ENCODE results near the gene ADAMTSL3.

ADAMTSL3 gene

GRCh38 chr15:83992324-83993031 is 338.6 kb downstream of the ADAMTSL3 start:
- TF ChIP-seq YY1 (IDR thresholded peaks at IDR 0.05; ENCODE audit: low read depth), result no peak
- no peak for TF ChIP-seq FOXM1 (IDR thresholded peaks at IDR 0.05; ENCODE audit: borderline replicate concordance, low read depth)
- TF ChIP-seq NFIC (IDR thresholded peaks at IDR 0.05), result no peak
- TF ChIP-seq, protein P1, sequence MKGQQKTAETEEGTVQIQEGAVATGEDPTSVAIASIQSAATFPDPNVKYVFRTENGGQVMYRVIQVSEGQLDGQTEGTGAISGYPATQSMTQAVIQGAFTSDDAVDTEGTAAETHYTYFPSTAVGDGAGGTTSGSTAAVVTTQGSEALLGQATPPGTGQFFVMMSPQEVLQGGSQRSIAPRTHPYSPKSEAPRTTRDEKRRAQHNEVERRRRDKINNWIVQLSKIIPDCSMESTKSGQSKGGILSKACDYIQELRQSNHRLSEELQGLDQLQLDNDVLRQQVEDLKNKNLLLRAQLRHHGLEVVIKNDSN (IDR thresholded peaks at IDR 0.05), result no peak
- no peak for TF ChIP-seq TCF12 (IDR thresholded peaks at IDR 0.05; ENCODE audit: low read depth)
- TF ChIP-seq EGR1 (IDR thresholded peaks at IDR 0.05), result no peak
- no peak for TF ChIP-seq TEAD4 (IDR thresholded peaks at IDR 0.05)
- TF ChIP-seq CREB1 (IDR thresholded peaks at IDR 0.05; ENCODE audit: low read depth), result no peak
- TF ChIP-seq CEBPB (IDR thresholded peaks at IDR 0.05), result no peak
- TF ChIP-seq MAX (IDR thresholded peaks at IDR 0.05), result no peak
- no peak for TF ChIP-seq RAD21 (IDR thresholded peaks at IDR 0.05; ENCODE audit: low read depth)
- TF ChIP-seq REST (IDR thresholded peaks at IDR 0.05; ENCODE audit: low read depth), result no peak
- TF ChIP-seq TAF1 (IDR thresholded peaks at IDR 0.05; ENCODE audit: low read depth), result no peak
- no peak for TF ChIP-seq EP300 (IDR thresholded peaks at IDR 0.05; ENCODE audit: borderline replicate concordance)
- no peak for TF ChIP-seq ZBTB7A (IDR thresholded peaks at IDR 0.05; ENCODE audit: low read depth)

- TF ChIP-seq EGR1 (IDR thresholded peaks at IDR 0.05), result no peak
- TF ChIP-seq TEAD4 (IDR thresholded peaks at IDR 0.05), result no peak
- no peak for TF ChIP-seq REST (IDR thresholded peaks at IDR 0.05; ENCODE audit: low read depth)
- no peak for TF ChIP-seq CREB1 (IDR thresholded peaks at IDR 0.05; ENCODE audit: low read depth)
- TF ChIP-seq CEBPB (IDR thresholded peaks at IDR 0.05), result no peak
- TF ChIP-seq TAF1 (IDR thresholded peaks at IDR 0.05; ENCODE audit: low read depth), result no peak
- TF ChIP-seq TCF12 (IDR thresholded peaks at IDR 0.05; ENCODE audit: low read depth), result no peak
- TF ChIP-seq ZBTB7A (IDR thresholded peaks at IDR 0.05; ENCODE audit: low read depth), result no peak
- TF ChIP-seq EP300 (IDR thresholded peaks at IDR 0.05; ENCODE audit: borderline replicate concordance), result no peak
- no peak for TF ChIP-seq NFIC (IDR thresholded peaks at IDR 0.05)
- TF ChIP-seq YY1 (IDR thresholded peaks at IDR 0.05; ENCODE audit: low read depth), result no peak
- TF ChIP-seq RAD21 (IDR thresholded peaks at IDR 0.05; ENCODE audit: low read depth), result no peak
- TF ChIP-seq MAX (IDR thresholded peaks at IDR 0.05), result no peak
Measured at GRCh38 chr15:83993591-83993990, 339.7 kb downstream of the ADAMTSL3 start.

GRCh38 chr15:83998486-83998885 is 344.6 kb downstream of the ADAMTSL3 start:
- TF ChIP-seq MAX (IDR thresholded peaks at IDR 0.05) (no peak), FOXM1 (IDR thresholded peaks at IDR 0.05; ENCODE audit: borderline replicate concordance, low read depth) (no peak), EP300 (IDR thresholded peaks at IDR 0.05; ENCODE audit: borderline replicate concordance) (no peak), CREB1 (IDR thresholded peaks at IDR 0.05; ENCODE audit: low read depth) (no peak), YY1 (IDR thresholded peaks at IDR 0.05; ENCODE audit: low read depth) (no peak), TCF12 (IDR thresholded peaks at IDR 0.05; ENCODE audit: low read depth) (no peak), CEBPB (IDR thresholded peaks at IDR 0.05) (no peak), REST (IDR thresholded peaks at IDR 0.05; ENCODE audit: low read depth) (no peak), TEAD4 (IDR thresholded peaks at IDR 0.05) (no peak), EGR1 (IDR thresholded peaks at IDR 0.05) (no peak), TAF1 (IDR thresholded peaks at IDR 0.05; ENCODE audit: low read depth) (no peak), NFIC (IDR thresholded peaks at IDR 0.05) (no peak), RAD21 (IDR thresholded peaks at IDR 0.05; ENCODE audit: low read depth) (no peak), ZBTB7A (IDR thresholded peaks at IDR 0.05; ENCODE audit: low read depth) (no peak)
- TF ChIP-seq, protein P1 (IDR thresholded peaks at IDR 0.05), result no peak
